GM04503 (cell line): ENCODE results near the gene SGO1.
"Not testable (repeated sequence)": the region's sequence is repeated elsewhere in the genome, so short reads cannot be mapped to it uniquely, and the experiment has no call there.

Experiments
- DNase-seq: peaks from one replicate; pipeline ENCODE4 v3.0.0-alpha.2; 2012; ENCODE audit warnings: low read depth

SGO1 gene

GRCh38 chr3:20185679-20186599 lies at the start of gene SGO1:
TSS of gene SGO1 (minus strand) at chr3:20186206. CDS start at chr3:20184027, 2,179 bp downstream.
- peak; percentile 83 for DNase-seq

- DNase-seq, result no peak
Observed at GRCh38 chr3:20235796-20236195, 49.8 kb upstream of the SGO1 start.

DNA sequence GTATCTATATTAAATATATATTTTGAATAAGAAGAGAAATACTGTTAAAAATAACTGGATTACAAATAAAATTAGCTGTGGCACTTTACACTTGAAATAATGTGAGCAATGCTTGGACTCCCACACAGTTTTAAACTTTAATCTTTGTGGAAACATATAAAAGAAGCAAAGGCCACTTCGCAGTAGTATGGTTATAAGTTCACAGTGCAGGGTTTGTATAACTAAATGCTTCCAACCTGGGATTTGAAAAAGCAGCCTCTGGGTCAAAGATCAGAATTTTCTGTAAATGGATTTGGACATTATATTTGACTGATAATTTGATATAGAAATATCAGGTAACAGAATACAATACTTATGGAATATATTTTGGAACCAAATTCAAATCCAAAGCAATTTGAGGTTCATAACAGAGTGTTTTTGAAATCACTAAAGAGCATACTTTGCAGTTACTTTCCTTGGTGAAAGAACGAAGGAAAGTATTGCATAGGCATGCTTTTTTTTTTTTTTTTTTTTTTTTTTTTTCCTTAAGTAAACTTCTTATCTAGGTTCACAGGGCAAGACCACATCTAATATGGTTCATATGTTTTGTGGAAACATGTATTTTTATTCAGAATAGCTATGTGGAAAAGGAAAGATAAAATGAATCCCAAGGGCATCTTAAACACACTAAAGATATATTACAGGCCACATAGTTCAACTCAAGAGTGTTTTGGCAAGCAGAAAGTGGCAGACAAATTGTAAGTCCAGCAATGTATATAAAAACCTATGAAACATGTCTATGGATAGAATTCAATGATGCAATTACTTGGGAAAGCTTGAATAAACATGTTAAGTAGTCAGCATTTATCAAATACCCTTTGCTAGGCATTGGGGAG lies 47.1 kb upstream of the SGO1 start:
- no peak for DNase-seq

- DNase-seq, result no peak
Observed at GRCh38 chr3:20230954-20231353, 44.9 kb upstream of the SGO1 start.

GRCh38 chr3:20225769-20226168 lies 39.8 kb upstream of the SGO1 start:
- peak; percentile 8 for DNase-seq

- no peak for DNase-seq
Observed at GRCh38 chr3:20222274-20222673, 36.3 kb upstream of the SGO1 start.

- DNase-seq, result no peak
Observed at GRCh38 chr3:20218215-20218614, 32.2 kb upstream of the SGO1 start.

- no peak for DNase-seq
Observed at GRCh38 chr3:20215636-20216035, 29.6 kb upstream of the SGO1 start.

GRCh38 chr3:20213491-20213890 lies 27.5 kb upstream of the SGO1 start:
- not testable (repeated sequence) for DNase-seq

GRCh38 chr3:20207945-20208344 lies 21.9 kb upstream of the SGO1 start:
- not testable (repeated sequence) for DNase-seq

DNA sequence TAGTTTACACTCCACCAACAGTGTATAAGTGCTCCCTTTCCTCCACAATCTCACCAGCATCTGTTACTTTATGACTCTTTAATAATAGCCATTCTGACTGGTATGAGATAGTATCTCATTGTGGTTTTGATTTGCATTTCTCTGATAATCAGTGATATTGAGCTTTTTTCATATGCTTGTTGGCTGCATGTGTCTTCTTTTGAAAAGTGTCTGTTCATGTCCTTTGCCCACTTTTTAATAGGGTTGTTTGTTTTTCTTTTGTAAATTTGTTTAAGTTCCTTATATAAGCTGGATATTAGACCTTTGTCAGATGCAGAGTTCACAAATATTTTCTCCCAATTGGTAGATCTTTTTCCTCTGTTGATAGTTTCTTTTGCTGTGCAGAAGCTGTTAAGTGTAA lies 19.9 kb upstream of the SGO1 start:
- DNase-seq, result not testable (repeated sequence)

- DNase-seq, result no peak
Observed at GRCh38 chr3:20201143-20201542, 15.1 kb upstream of the SGO1 start.

DNA sequence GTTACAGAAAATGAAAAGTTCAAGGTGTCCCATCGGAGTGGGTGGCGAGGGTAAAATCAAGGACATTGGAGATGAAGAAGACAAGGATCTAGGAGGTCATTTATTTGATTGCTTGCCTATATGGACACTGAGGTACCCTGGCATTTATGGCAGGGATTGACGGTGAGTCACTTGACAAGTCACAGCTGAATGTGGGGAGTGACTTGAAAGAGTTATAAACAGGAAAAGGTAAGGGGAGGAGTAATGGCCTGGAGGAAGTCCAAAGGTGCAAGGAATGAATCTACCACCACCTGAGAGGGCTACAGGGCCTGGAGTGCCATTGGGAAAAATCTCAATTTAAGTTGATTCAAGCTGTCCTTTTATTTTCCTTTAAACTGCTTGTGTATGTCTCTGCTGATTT lies 11.8 kb upstream of the SGO1 start:
- no peak for DNase-seq

DNA sequence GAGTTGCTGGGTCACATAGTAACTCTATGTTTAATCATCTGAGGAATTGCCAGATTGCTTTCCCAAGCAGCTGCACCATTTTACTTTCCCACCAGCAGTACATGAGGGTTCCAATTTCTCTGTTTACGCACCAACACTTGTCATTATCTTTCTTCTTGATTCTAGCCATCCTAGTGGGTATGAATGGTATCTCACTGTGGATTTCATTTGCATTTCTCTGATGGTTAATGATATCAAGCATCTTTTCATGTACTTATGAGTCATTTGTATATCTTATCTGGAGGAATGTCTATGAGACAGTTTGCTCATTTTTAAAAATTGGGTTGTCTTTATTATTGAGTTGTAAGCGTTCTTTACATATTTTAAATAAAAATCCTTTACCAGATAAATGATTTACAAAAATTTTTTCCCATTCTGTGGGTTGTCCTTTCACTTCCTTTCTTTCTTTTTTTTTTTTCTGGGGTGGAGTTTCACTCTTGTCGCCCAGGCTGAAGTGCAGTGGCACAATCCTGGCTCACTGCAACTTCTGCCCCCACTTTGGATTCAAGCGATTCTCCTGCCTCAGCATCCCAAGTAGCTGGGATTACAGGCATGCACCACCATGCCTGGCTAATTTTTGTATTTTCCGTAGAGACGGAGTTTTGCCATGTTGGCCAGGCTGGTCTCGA lies 8.9 kb upstream of the SGO1 start:
- no peak for DNase-seq

DNA sequence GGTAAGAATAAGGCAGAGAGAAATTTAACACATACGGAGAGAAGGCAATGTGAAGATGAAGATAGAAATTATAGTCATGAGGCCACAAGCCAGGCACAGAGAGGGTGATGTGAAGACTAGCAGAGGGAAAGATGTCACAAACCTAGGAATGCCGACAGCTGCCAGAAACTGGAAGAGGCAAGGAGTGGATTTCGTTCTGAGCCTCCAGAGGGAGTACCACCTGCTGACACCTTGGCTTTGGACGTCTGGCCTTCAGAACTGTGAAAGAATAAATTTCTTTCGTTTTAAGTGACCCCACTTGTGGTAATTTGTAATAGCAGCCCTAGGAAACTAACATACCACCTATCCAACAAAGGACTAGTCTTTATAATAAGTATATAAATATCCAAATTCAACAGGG lies 5.0 kb upstream of the SGO1 start:
- no peak for DNase-seq

GRCh38 chr3:20186600-20187004 lies 596 bp upstream of the SGO1 start:
- no peak for DNase-seq

DNA sequence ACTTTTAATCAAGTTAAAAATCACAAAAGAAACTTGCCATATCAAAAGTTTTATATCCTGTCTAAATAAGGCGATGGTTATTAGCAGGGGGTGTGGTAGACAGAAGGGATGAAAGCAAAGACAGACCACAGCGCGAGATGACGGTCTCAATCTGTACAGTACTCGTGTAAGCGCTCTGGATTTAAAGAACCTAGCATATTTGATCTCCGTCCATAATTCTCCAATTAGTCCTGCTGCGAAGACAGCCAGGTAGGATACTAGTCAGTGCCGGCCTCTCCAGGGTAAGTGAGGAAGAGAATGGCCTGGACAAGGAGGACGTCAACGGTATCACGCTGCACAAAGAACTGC lies 701 bp downstream of the SGO1 start:
- peak; percentile 9 for DNase-seq

GRCh38 chr3:20182206-20182605 lies 3.8 kb downstream of the SGO1 start:
- no peak for DNase-seq

DNA sequence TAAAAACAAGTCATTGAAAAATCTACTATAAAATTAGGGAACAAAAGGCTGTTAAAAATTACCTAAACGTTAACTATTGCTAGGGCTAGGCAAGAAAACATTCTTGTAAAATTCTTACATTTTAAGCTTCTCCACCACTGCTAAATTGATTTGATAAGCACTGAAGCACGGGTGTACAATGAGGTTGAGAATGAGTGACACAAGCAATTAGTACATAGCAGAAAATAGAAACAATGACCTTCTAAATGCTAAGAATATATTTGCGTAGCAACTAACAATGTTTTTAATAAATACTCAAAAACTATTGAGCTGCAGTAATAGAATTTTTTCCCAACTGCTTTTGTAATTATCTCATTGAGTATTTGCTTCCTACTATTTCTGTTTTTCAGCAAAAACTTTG lies 4.7 kb downstream of the SGO1 start:
- no peak for DNase-seq

DNA sequence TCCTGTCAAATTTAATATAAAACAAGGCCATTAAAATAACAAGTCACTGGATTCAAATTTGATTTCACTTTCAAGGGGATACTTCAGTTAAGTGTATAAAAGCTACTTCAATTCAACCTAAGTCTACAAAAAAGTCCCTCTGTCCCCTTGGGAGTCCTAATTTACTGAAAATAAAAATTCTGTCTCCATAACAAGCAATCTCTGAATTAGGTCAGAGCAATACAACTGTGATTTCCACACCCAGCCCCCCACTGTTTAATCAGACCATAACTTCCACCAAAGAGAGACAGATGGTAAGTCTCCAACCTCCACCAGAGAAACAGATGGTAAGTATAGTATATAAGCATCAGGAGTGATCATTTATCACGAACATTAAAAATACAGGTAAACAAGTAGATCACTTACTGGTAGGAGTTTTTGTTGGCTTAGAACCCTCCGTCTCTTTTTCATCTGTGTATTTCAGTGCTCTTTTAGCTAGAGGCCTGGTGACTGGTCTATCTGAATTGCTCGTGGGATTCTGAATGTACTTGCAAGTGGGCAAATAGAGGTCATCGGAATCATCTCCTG lies 12.1 kb downstream of the SGO1 start:
- no peak for DNase-seq

GRCh38 chr3:20161714-20162113 lies 24.3 kb downstream of the SGO1 start:
- DNase-seq, result no peak

DNA sequence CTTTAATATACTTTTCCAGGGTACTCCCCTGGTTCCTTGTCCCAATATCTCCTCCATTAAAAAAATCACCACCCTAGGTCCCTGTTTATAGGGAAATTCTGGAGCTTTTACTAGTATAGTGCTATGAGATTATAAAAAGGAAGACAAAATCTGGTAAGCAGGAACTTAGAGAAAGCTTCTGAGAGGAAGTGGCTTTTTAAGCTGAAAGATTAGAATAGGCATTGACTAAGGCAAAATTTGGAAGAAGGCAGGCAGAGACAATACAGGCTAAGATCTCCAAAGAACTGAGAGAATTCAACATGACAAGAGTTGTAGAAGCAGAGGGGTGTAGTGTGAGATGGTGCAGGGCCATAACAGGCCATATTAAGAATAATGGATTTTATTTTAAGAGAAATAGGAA lies 25.8 kb downstream of the SGO1 start:
- DNase-seq, result no peak
